ENCODE results near the gene REC8.
"Not testable (repeated sequence)": the region's sequence is repeated elsewhere in the genome, so short reads cannot be mapped to it uniquely, and the experiment has no call there.

Gene REC8

GRCh38 chr14:24207104-24207551 lies 35.2 kb downstream of the REC8 start:
- DNase-seq, result no peak

DNA sequence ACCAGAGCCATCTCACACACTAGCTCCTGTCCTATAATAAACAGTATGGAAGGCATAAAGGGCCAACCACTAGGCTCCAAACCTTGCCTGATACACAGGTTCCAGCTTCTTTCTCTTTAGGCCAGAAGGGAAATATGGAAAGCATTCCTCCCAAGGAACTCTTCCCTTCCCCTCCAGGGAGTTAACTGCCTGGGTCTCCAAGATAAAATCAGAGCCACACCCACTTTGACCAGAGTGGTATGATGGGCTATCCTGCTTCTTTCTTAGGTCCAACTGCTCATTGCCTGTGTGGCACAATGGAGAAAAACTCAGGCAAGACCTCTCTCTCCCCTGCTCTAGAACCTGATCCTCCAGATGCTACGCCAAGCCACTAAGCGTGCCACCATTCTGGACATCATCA lies 35.7 kb downstream of the REC8 start:
- DNase-seq, result no peak

DNA sequence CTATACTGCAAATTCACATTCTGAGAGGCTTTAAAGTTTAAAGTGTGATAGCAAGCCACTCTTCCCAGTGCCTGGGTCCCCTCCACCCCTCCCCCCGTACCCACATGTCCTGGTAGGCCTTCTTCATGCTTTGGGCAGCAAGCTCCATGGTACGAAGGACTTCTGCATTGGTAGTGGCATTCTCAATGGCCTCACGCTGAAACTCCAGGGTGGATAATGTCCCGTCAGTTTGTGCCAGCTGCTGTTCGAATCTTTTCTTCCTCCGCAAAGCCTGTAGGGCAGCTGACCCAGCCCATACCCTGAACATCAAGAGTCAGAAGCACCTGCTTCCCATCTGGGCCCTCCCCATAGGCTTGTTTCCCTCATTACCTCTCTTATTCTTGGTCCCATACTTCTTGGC lies 39.4 kb downstream of the REC8 start:
- no peak for DNase-seq

DNA sequence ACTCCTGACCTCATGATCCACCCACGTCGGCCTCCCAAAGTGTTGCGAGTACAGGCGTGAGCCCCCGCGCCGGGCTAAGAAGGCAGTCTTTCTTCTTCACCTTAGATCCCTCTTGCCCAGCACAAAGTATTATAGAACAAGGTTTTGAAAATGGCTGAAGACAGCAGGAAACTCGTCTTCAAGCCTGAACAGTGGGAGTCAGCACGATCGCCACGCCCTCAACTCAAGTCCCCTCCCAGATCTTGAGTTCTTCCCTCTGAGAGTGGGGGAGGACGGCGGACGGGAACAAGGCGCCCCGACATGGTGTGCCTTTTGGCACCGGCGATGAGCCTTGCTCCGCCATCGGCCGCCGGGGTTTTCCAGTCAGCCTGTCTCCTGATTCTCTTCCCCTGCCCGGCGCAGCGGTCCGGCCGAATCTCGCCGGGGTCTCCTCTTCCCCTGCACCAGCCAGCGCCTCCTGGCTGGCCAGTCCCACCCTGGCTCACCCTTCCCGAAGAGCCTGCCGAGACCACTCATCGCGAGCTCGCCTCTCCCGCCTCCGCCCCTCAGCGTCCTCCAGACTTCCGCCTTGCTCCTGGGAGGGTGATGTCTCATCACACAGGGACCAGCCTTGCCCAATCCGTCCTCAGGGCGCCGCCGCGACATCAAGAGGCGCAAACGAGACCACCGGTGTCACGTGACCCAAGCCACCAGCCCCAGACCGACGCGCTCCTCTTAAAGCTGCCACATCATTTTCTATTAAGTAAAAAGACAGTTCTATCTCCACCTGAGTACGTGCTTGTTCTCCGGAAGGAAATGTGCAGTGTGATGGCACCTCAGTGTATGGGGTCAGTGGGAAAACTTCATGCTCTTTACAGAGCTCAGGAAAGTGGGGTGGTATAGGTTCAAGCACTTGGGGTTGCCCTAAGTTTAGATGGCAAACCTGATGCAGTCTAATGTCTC lies 41.3 kb downstream of the REC8 start, which contains the start of gene CHMP4A:
Gene CHMP4A, minus strand, starts transcription at position 565 of the 942 bp plus-strand sequence. Its CDS starts 49 bp downstream, at position 516.
- DNase-seq, result peak; percentile 92

- no peak for DNase-seq
Observed at GRCh38 chr14:24213866-24214662, 42.2 kb downstream of the REC8 start.

GRCh38 chr14:24215495-24216344 lies 43.8 kb downstream of the REC8 start, which contains the start of gene MDP1:
TSS of gene MDP1 (minus strand) at chr14:24216066. CDS start at chr14:24215955, 111 bp downstream.
- peak; percentile 89 to 90 for DNase-seq

DNA sequence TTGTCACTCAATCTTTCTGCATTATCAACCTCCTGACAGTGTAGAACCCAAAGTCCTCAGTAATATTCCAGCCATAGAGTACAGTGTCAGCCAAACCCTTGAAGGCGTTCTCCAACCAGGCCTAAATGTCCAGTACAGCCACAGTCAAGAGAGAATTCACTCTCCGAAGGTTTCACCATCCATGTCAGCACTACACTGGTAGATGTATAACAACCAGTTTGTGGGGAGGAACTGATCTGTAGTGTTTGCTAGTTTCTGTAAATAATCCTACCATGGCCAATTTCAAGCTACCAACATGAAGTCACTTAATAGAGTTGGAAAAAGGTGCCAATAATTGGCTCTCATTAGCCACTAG lies 44.4 kb downstream of the REC8 start:
- no peak for DNase-seq

GRCh38 chr14:24216876-24217275 lies 45.0 kb downstream of the REC8 start:
- DNase-seq, result not testable (repeated sequence)

DNA sequence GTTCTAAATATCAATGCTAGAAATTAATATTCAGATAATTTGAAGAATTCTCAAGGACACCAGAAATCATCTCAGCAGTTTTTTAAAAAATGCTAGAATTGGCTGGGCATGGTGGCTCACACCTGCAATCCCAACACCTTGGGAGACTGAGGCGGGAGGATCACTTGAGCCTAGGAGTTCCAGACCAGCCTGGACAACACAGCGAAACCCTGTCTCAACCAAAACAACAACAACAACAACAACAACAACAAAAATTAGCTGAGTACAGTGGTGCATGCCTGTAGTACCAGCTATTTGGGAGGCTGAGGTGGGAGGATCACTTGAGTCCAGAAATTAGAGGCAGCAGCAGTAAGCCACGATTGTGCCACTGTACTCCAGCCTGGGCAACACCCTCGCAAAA lies 47.2 kb downstream of the REC8 start:
- no peak for DNase-seq

GRCh38 chr14:24219521-24219920 lies 47.6 kb downstream of the REC8 start:
- no peak for DNase-seq

- DNase-seq, result not testable (repeated sequence)
Observed at GRCh38 chr14:24222987-24223386, 51.1 kb downstream of the REC8 start.

DNA sequence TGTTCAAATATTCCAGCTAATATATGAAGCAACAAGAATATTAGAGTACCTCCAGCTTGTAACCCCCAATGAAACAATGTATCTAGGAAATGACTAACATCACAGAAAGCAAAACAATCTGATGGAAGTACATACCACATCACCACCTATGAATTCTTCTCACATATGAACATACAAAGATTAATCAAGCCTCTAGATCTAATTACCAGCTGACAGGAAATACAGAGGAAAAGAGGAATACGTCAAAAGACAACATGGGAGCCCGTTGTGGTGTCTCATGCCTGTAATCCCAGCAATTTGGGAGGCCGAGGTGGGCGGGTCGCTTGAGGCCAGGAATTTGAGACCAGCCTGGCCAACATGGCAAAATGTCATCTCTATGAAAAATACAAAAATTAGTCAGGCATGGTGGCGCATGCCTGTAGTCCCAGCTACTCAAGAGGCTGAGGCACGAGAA lies 52.8 kb downstream of the REC8 start:
- DNase-seq, result no peak

GRCh38 chr14:24226473-24226872 lies 54.6 kb downstream of the REC8 start:
- DNase-seq, result no peak

DNA sequence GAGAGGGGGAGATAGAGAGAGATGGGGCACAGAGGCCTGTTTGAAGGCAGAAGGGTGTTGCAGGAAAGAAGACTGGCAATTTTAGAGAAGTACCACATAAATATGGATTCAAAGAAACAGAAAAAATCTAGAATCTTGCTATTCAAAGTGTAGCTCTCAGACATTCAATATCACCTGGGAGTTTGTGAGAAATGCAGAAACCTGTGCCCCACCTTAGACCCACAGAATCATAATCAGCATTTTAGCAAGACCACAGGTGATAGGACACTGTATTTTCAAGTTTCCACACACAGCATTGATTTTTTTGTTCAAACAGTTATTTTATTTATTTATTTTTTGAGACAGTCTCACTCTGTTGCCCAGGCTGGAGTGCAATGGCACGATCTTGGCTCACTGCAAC lies 57.0 kb downstream of the REC8 start:
- no peak for DNase-seq

Measured in AML-193 (cell line).